T-cell (primary cell): ENCODE data around the gene WNT2B. TPM values are rescaled to one million over a fixed set of nuclear protein-coding genes. Genes with fewer than 3 reads are reported as not detected.

Source experiments
- ATAC-seq, 4 experiments: fragments of 200-7000 bp in 3 of 4; fragments of 150-1000 bp in 1 of 4; cut with Tn5 transposase; replicated peaks in 1 of 4; 1 replicate in 3 of 4; 2 replicates in 1 of 4; pipeline ENCODE4 v1.10.0; 2021; ENCODE audit warnings: moderate library complexity in 3 of 4, mild to moderate bottlenecking in 2 of 4, moderate number of reproducible peaks in 1 of 4
- CTCF ChIA-PET, 2 donors: fragments of 300-600 bp; sonication (Branson Sonifier 250); formaldehyde crosslinking; loops; one replicate each; lab custom pipeline; 2022; ENCODE audit warnings: antibody characterized with exemption in 2 of 2; lab: Charles Lee
- POLR2A ChIA-PET, 2 donors: fragments of 300-600 bp; sonication (Branson Sonifier 250); formaldehyde crosslinking; loops; one replicate each; lab custom pipeline; 2022; ENCODE audit warnings: antibody characterized with exemption in 2 of 2; lab: Charles Lee
- DNase-seq, 35 experiments: peaks; one replicate each; pipeline versions ENCODE4 v3.0.0 to v3.0.0-alpha.2; 2013 to 2023
- H3K27ac ChIP-seq: one replicate; pipeline ENCODE4 v1.5.1; 2013; ENCODE audit warnings: low read length
- H3K27me3 ChIP-seq, 2 experiments: replicated peaks in 1 of 2; 1 replicate in 1 of 2; 2 replicates in 1 of 2; pipeline versions ENCODE4 v1.6.1 to v1.7.0; 2013; ENCODE audit warnings: low read length in 1 of 2, mixed read lengths in 1 of 2; ENCODE audit not compliant: control insufficient read depth in 2 of 2, insufficient read depth in 2 of 2; ENCODE audit errors: extremely low read depth in 1 of 2
- H3K36me3 ChIP-seq, 2 donors: 1 replicate in 1 of 2; 2 replicates in 1 of 2; pipeline versions ENCODE4 v1.6.1 to v1.7.0; 2013; ENCODE audit warnings: low read length in 1 of 2; ENCODE audit not compliant: control insufficient read depth in 2 of 2, insufficient read depth in 1 of 2; ENCODE audit errors: extremely low read depth in 1 of 2
- H3K4me1 ChIP-seq, 2 experiments: 1 replicate in 1 of 2; 2 replicates in 1 of 2; pipeline versions ENCODE4 v1.6.1 to v1.7.0; 2013; ENCODE audit warnings: low read length in 2 of 2, mixed read lengths in 1 of 2; ENCODE audit not compliant: insufficient read depth in 2 of 2, control insufficient read depth in 1 of 2; ENCODE audit errors: extremely low read depth in 1 of 2
- H3K4me3 ChIP-seq, 2 donors: 1 replicate in 1 of 2; 2 replicates in 1 of 2; pipeline versions ENCODE4 v1.5.1 to v1.7.0; 2013; ENCODE audit warnings: mild to moderate bottlenecking in 2 of 2, low read length in 1 of 2, moderate library complexity in 1 of 2; ENCODE audit not compliant: control insufficient read depth in 1 of 2; ENCODE audit errors: extremely low read depth in 1 of 2
- H3K9me3 ChIP-seq: 2 replicates; pipeline ENCODE4 v1.7.0; 2013
- H3K27ac Mint-ChIP-seq, 2 donors: one replicate each; pipeline ENCODE4 v1.8.0; 2020 to 2021; ENCODE audit warnings: mild to moderate bottlenecking in 2 of 2, mixed read lengths in 2 of 2
- H3K27me3 Mint-ChIP-seq, 2 donors: one replicate each; pipeline ENCODE4 v1.8.0; 2021 to 2022; ENCODE audit warnings: mixed read lengths in 2 of 2
- H3K36me3 Mint-ChIP-seq: one replicate; pipeline ENCODE4 v1.8.0; 2021; ENCODE audit warnings: mixed read lengths
- H3K4me1 Mint-ChIP-seq, 3 donors: one replicate each; pipeline ENCODE4 v1.8.0; 2020 to 2022; ENCODE audit warnings: mixed read lengths in 3 of 3, mild to moderate bottlenecking in 1 of 3
- H3K4me3 Mint-ChIP-seq, 3 donors: one replicate each; pipeline ENCODE4 v1.8.0; 2020 to 2022; ENCODE audit warnings: mild to moderate bottlenecking in 3 of 3, mixed read lengths in 3 of 3, moderate library complexity in 3 of 3
- H3K9me3 Mint-ChIP-seq, 3 donors: one replicate each; pipeline ENCODE4 v1.8.0; 2020 to 2022; ENCODE audit warnings: mixed read lengths in 3 of 3
- WGBS: methylation state at CpG from one replicate; pipeline ENCODE4 v1.1.5; 2013; ENCODE audit warnings: missing lambda C conversion rate; ENCODE audit not compliant: insufficient coverage; 5-methylcytosine and 5-hydroxymethylcytosine counted together
- total RNA-seq, 35 experiments: library from RNA in 6 of 35; stranded (reverse) in 6 of 35; fragments of 120-200 nt in 1 of 35; gene quantifications; one replicate each; pipeline versions ENCODE4 v1.2.1 to v1.2.4 and lab custom pipeline; 2013 to 2026

WNT2B gene
- total RNA-seq, 5 donors from 2014 or later (not counting 1 experiment from before 2014, with no cell fraction given): 0.23 to 0.86 (median 0.47) TPM

GRCh38 chr1:112575154-112575804, 66.5 kb downstream of the WNT2B start:
- POLR2A ChIA-PET: interaction anchor here in 1 of 2 donors (0.6 kb wide), 1 partner anchor 13 kb away, joined by 4 read pairs; no protein-coding TSS in a partner anchor
- WGBS: 92% methylated on average over 4 of the region's 8 CpGs

GRCh38 chr1:112576240-112576639, 67.5 kb downstream of the WNT2B start:
- Mint-ChIP-seq H3K9me3 (no peaks in the 10 kb centered on the region), H3K27me3 (no peaks in the 10 kb centered on the region), H3K4me1 (peaks cover 0 to 1% (median 0%) of the 10 kb centered on the region in 3 donors), H3K27ac (no peak overlapping the region), H3K4me3 (no peak overlapping the region), H3K36me3 (peaks cover 43% of the 10 kb centered on the region)
- Histone ChIP-seq H3K36me3 (peaks cover 0 to 16% of the 10 kb centered on the region in 2 donors), H3K4me1 (no peaks in the 10 kb centered on the region), H3K27ac (no peak overlapping the region), H3K27me3 (no peaks in the 10 kb centered on the region), H3K4me3 (no peak overlapping the region), H3K9me3 (no peaks in the 10 kb centered on the region)
- 93% methylated on average over 3 of the region's 3 CpGs for WGBS
- CTCF ChIA-PET: interaction anchor here in 1 of 2 donors (0.6 kb wide), 1 partner anchor 272 kb away, joined by 3 read pairs; no protein-coding TSS in a partner anchor
- DNase-seq (no peak), ATAC-seq (no peak)
- POLR2A ChIA-PET: interaction anchor here in 1 of 2 donors (0.5 kb wide), 1 partner anchor 42 kb away, joined by 6 read pairs; no protein-coding TSS in a partner anchor

More at GRCh38 chr1:112575154-112575804, 66.5 kb downstream of the WNT2B start:
- no peaks in the 10 kb centered on the region for H3K9me3 ChIP-seq
- peaks cover 0 to 1% (median 0%) of the 10 kb centered on the region in 3 donors for H3K4me1 Mint-ChIP-seq
- H3K27me3 Mint-ChIP-seq: no peaks in the 10 kb centered on the region
- no peak overlapping the region for H3K27ac ChIP-seq
- no peaks in the 10 kb centered on the region for H3K4me1 ChIP-seq
- no peak overlapping the region for H3K4me3 Mint-ChIP-seq
- CTCF ChIA-PET: no interaction called here
- peaks cover 49% of the 10 kb centered on the region for H3K36me3 Mint-ChIP-seq
- H3K4me3 ChIP-seq: no peak overlapping the region
- peaks cover 0 to 16% of the 10 kb centered on the region in 2 donors for H3K36me3 ChIP-seq
- no peaks in the 10 kb centered on the region for H3K27me3 ChIP-seq
- no peak overlapping the region for H3K27ac Mint-ChIP-seq
- no peak for ATAC-seq
- DNase-seq: no peak
- no peaks in the 10 kb centered on the region for H3K9me3 Mint-ChIP-seq

Other genes starting within 250 kb of the WNT2B start
- 1 to 10 TPM in 1 of 5 donors, under 1 TPM in 4; 0.37 to 1.1 (median 0.51) TPM for gene CTTNBP2NL, start 112.8 kb upstream of the WNT2B start, total RNA-seq
- gene ST7L, start 110.2 kb downstream of the WNT2B start, total RNA-seq: 10 to 100 TPM; 15.9 to 33.7 (median 17.7) TPM
- 100 to 1,000 TPM; 115 to 189 (median 138) TPM for gene CAPZA1, start 110.9 kb downstream of the WNT2B start, total RNA-seq
- gene MOV10, start 165.7 kb downstream of the WNT2B start, total RNA-seq: 100 to 1,000 TPM in 1 of 5 donors, 10 to 100 TPM in 4; 71.0 to 103 (median 86.1) TPM
- 10 to 100 TPM in 3 of 5 donors, 1 to 10 TPM in 2; 6.0 to 33.2 (median 12.1) TPM for gene RHOC, start 198.2 kb downstream of the WNT2B start, total RNA-seq
- gene PPM1J, start 206.4 kb downstream of the WNT2B start, total RNA-seq: under 1 TPM; 0.15 to 0.77 (median 0.38) TPM